ENCODE measurements around the gene SEC22C. TPM values are rescaled to one million over a fixed set of nuclear protein-coding genes. Genes with fewer than 3 reads are reported as not detected.

SEC22C gene
- total RNA-seq, 4 donors from 2014 or later: 20.5 to 35.6 (median 30.8) TPM

DNA sequence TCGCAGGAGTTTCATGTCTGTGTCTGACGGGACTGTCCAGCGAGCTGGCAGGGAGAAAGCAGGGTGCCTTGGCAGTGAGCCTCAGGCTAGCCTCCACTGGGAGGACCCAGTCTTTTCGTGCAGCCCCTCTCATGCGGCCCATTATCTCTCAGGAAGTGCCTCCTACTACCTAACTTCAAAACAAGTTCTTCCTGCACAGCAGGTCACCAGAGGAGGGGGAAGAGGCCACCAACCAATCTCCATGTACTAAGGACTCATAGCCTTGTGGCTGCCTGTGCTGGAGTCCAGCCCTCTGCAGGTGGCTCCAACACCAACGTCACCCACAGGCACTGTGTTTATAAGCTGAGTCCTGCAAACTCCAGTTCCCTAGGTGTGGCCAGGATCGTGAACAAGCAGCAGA is 74.5 kb downstream of the SEC22C start:
- DNase-seq (ENCODE audit: low spot score in 2 of 2): peak in 1 of 2 donors; percentile 85
- intact Hi-C loops (cut with DNase I; ENCODE audit: low total_unique reads): no loop called here
- WGBS, 2 donors: 31 to 32% methylated on average over 7 of the region's 7 CpGs
- TF ChIP-seq POLR2A (IDR thresholded peaks at IDR 0.05): no peak
- TF ChIP-seq, protein P1, sequence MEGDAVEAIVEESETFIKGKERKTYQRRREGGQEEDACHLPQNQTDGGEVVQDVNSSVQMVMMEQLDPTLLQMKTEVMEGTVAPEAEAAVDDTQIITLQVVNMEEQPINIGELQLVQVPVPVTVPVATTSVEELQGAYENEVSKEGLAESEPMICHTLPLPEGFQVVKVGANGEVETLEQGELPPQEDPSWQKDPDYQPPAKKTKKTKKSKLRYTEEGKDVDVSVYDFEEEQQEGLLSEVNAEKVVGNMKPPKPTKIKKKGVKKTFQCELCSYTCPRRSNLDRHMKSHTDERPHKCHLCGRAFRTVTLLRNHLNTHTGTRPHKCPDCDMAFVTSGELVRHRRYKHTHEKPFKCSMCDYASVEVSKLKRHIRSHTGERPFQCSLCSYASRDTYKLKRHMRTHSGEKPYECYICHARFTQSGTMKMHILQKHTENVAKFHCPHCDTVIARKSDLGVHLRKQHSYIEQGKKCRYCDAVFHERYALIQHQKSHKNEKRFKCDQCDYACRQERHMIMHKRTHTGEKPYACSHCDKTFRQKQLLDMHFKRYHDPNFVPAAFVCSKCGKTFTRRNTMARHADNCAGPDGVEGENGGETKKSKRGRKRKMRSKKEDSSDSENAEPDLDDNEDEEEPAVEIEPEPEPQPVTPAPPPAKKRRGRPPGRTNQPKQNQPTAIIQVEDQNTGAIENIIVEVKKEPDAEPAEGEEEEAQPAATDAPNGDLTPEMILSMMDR (IDR thresholded peaks at IDR 0.05): no peak
- H3K4me3 ChIP-seq (ENCODE audit: low read depth, poor library complexity, severe bottlenecking): no peak overlapping the region

DNA sequence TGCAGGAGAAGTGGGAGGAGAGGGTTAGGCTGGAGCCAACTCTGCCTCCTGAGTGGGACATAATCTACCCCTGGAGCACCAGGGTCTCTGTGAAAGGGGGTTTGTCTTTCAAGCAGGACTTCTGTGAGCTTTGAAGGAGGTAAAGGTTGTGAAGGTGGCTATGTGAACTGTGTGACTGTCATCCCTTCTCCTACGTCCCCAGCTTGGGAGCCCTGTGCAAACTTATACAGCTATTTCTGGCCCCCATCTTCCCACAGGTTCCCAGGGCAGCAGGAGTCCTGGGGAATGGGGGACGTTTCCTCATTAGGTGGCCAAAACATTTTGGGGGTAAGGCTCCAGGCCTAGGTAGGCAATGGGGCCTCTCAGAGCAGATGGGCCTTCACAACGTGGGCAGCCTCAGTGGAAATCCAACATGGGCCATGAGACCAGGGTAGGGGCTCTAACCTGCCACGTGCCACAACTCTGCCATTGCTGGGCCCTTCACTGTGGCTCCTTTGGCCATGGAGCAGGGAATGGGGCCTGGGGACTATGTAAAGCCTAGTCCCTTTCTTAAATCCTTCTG is 75.8 kb downstream of the SEC22C start:
- intact Hi-C loops (cut with DNase I; ENCODE audit: low total_unique reads): no loop called here
- DNase-seq (ENCODE audit: low spot score in 2 of 2): peak; percentile 11 to 76
- no peak for TF ChIP-seq POLR2A (IDR thresholded peaks at IDR 0.05)
- TF ChIP-seq, protein P1 (IDR thresholded peaks at IDR 0.05): no peak
- no peak overlapping the region for H3K4me3 ChIP-seq (ENCODE audit: low read depth, poor library complexity, severe bottlenecking)
- 82 to 92% methylated on average over 3 to 4 of the region's 4 CpGs for WGBS, 2 donors

- intact Hi-C loops (cut with DNase I; ENCODE audit: low total_unique reads): no loop called here
- no peak overlapping the region for H3K4me3 ChIP-seq (ENCODE audit: low read depth, poor library complexity, severe bottlenecking)
- whole genome bisulfite sequencing, 2 donors: 71 to 83% methylated on average over 5 to 6 of the region's 6 CpGs
- TF ChIP-seq, protein P1 (IDR thresholded peaks at IDR 0.05): no peak
- TF ChIP-seq POLR2A (IDR thresholded peaks at IDR 0.05): no peak
- peak; percentile 13 to 82 for DNase-seq (ENCODE audit: low spot score in 2 of 2)
Measured at GRCh38 chr3:42505128-42505848, 76.5 kb downstream of the SEC22C start.

DNA sequence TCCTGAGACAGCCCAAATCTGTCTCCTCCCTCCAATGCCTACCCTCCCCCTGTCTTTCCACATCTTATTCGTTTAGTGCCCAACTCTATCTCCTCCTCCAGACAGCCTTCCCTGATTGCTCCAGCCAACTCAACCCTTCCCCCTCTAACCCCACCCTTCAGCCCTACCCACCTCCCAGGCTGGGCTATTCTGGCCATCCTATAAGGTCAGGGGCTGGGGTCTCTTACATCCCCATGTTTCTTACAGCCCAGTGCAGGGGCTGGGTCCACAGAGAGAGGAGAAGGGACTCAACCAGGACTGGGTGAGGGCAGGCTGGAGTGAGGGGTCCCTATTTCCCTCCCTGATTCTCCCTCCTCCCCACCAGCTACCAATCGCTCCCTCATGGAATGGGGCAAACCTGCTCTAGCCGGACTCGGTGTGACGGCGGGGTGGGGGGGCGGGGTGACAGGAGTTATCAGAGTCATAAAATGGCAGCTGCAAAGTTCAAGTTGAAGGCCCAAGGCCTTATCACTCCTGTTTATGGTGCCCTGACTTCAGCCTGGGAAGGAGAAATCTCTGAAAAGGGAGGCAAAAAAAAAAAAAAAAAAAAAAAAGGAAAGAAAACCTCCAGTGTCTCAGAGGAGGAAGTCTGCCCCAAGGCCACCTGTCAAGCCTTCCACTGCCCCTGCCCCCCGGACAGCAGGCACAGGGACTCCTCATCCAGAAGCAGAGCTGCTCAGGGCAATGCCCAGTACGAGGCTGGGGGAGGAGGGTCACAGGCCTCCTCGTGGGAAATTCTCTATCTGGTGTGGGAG is 77.2 kb downstream of the SEC22C start:
- peak; percentile 14 to 84 for DNase-seq (ENCODE audit: low spot score in 2 of 2)
- H3K4me3 ChIP-seq (ENCODE audit: low read depth, poor library complexity, severe bottlenecking): no peak overlapping the region
- TF ChIP-seq, protein P1 (IDR thresholded peaks at IDR 0.05): no peak
- TF ChIP-seq POLR2A (IDR thresholded peaks at IDR 0.05): no peak
- WGBS, 2 donors: 50 to 60% methylated on average over 10 of the region's 10 CpGs
- intact Hi-C loops (cut with DNase I; ENCODE audit: low total_unique reads): no loop called here

GRCh38 chr3:42503957-42504333 is 77.8 kb downstream of the SEC22C start:
- WGBS, 2 donors: 88 to 96% methylated on average over 4 of the region's 4 CpGs
- TF ChIP-seq POLR2A (IDR thresholded peaks at IDR 0.05): no peak
- intact Hi-C loops (cut with DNase I; ENCODE audit: low total_unique reads): no loop called here
- DNase-seq (ENCODE audit: low spot score in 2 of 2): peak in 1 of 2 donors; percentile 72
- no peak overlapping the region for H3K4me3 ChIP-seq (ENCODE audit: low read depth, poor library complexity, severe bottlenecking)
